Measurements from ENCODE around the gene STIL.

Gene STIL

DNA sequence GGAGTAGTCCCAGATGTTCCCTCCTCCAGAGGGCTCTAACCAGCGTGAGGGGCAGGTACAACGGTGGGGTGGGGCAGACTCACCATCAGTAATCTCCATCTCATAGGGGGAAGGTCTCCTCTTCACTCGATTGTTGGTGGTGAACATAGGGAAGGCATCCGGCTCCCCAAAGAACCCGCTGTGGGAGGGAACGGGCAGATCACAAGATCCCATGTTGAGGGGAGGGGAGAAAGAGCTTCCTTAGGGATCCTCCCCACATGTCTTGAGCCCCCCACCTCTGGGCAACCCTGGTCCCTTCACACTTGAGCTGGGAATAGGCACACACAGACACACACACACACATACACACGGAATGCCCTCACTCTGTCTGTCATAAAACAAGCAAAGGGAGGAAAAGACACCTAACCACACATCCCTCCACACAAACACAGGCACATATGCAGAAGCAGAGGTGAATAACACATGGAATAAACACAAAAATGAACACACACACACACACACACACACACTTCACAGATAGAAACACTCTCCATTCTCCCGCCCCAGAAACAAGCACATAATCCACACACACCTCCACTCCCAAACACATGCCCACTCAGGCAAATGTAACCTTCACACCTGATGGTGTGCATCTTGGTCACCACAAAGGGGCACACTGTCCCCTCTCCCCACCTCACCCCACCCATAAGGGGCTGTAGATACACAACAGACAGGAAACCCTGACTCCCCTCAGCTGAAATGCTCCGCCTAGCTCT lies 89.8 kb downstream of the STIL start:
- Histone ChIP-seq H3K4me3 (replicated peaks; ENCODE audit: insufficient read depth, low read length) (no peak overlapping the region), H3K27ac (replicated peaks) (no peak overlapping the region), H3K27me3 (ENCODE audit: insufficient read depth, poor library complexity, severe bottlenecking) (peaks cover 53% of the 10 kb centered on the region)
- TF ChIP-seq POLR2AphosphoS5 (IDR thresholded peaks at IDR 0.05; ENCODE audit: low read depth) (no peak), SPI1 (IDR thresholded peaks at IDR 0.05; ENCODE audit: borderline replicate concordance, low read depth) (no peak), GABPA (IDR thresholded peaks at IDR 0.05; ENCODE audit: low read depth) (no peak)
- TF ChIP-seq, protein P1, sequence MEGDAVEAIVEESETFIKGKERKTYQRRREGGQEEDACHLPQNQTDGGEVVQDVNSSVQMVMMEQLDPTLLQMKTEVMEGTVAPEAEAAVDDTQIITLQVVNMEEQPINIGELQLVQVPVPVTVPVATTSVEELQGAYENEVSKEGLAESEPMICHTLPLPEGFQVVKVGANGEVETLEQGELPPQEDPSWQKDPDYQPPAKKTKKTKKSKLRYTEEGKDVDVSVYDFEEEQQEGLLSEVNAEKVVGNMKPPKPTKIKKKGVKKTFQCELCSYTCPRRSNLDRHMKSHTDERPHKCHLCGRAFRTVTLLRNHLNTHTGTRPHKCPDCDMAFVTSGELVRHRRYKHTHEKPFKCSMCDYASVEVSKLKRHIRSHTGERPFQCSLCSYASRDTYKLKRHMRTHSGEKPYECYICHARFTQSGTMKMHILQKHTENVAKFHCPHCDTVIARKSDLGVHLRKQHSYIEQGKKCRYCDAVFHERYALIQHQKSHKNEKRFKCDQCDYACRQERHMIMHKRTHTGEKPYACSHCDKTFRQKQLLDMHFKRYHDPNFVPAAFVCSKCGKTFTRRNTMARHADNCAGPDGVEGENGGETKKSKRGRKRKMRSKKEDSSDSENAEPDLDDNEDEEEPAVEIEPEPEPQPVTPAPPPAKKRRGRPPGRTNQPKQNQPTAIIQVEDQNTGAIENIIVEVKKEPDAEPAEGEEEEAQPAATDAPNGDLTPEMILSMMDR (IDR thresholded peaks at IDR 0.05; ENCODE audit: insufficient read depth, low read length) = no peak
- TF ChIP-seq, protein P2, sequence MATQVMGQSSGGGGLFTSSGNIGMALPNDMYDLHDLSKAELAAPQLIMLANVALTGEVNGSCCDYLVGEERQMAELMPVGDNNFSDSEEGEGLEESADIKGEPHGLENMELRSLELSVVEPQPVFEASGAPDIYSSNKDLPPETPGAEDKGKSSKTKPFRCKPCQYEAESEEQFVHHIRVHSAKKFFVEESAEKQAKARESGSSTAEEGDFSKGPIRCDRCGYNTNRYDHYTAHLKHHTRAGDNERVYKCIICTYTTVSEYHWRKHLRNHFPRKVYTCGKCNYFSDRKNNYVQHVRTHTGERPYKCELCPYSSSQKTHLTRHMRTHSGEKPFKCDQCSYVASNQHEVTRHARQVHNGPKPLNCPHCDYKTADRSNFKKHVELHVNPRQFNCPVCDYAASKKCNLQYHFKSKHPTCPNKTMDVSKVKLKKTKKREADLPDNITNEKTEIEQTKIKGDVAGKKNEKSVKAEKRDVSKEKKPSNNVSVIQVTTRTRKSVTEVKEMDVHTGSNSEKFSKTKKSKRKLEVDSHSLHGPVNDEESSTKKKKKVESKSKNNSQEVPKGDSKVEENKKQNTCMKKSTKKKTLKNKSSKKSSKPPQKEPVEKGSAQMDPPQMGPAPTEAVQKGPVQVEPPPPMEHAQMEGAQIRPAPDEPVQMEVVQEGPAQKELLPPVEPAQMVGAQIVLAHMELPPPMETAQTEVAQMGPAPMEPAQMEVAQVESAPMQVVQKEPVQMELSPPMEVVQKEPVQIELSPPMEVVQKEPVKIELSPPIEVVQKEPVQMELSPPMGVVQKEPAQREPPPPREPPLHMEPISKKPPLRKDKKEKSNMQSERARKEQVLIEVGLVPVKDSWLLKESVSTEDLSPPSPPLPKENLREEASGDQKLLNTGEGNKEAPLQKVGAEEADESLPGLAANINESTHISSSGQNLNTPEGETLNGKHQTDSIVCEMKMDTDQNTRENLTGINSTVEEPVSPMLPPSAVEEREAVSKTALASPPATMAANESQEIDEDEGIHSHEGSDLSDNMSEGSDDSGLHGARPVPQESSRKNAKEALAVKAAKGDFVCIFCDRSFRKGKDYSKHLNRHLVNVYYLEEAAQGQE (IDR thresholded peaks at IDR 0.05; ENCODE audit: insufficient replicate concordance, low read depth) = no peak
- DNase-seq (ENCODE audit: low read depth in 1 of 2, low spot score in 1 of 2) = no peak

DNA sequence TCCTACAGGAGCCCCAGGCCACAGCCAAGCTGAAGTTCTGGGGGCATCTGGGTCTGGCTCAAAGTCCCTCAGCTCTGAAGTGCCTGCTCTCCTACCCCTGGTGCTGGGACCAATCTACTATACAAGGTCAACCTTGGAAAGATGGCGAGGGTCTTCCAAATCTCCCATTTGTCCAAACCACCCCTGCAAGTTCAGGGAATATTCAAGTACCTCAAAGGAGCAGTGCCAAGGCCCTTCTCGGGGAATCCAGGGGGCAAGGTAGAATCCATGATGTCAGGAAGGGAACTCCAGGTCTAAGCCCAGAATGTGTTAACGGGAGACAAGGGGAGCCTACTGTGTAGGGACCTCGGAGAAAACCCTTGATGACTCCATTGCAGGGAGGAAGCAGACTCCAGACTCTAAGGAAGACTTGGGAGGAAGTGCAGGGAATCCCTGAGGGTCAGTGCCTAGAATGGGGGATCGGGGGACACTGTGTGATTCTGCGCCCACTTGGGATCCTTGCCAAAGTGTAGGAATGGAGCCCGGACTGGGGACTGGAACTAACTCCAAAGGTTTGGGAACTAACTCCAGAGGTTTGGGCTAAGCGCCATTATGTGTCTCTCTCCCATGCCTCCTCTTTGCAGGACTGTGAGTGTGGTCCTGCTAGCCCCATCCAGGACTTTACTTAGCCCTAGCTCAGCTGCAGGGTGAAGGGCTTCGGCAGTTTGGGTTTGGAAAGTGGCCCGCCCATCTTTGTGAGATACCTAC lies 90.6 kb downstream of the STIL start:
- Histone ChIP-seq H3K27ac (replicated peaks) (no peak overlapping the region), H3K4me3 (replicated peaks; ENCODE audit: insufficient read depth, low read length) (no peak overlapping the region), H3K27me3 (ENCODE audit: insufficient read depth, poor library complexity, severe bottlenecking) (peaks cover 47% of the 10 kb centered on the region)
- TF ChIP-seq GABPA (IDR thresholded peaks at IDR 0.05; ENCODE audit: low read depth) = no peak
- TF ChIP-seq, protein P1 (IDR thresholded peaks at IDR 0.05; ENCODE audit: insufficient read depth, low read length) = no peak
- TF ChIP-seq POLR2AphosphoS5 (IDR thresholded peaks at IDR 0.05; ENCODE audit: low read depth) = no peak
- no peak for TF ChIP-seq SPI1 (IDR thresholded peaks at IDR 0.05; ENCODE audit: borderline replicate concordance, low read depth)
- TF ChIP-seq, protein P2 (IDR thresholded peaks at IDR 0.05; ENCODE audit: insufficient replicate concordance, low read depth) = no peak
- no peak for DNase-seq (ENCODE audit: low read depth in 1 of 2, low spot score in 1 of 2)

DNA sequence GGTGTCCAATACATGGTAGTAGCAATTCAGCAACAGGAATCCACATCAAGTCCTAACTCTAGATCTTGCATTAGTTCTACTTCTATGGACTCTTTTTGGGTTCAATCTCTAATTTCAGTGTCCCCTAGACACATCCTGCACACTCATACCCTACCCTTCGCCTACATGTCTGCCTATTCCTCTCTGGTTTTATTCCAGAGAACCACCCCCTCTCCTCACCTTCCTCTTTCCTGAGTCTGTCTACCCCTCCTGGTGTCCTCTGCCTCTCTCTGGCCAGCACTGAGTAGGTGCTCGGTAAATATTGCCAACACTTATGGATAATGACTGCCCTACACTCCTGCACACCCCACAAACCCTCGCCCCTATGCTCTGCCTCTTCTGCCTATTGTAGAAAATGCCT lies 91.5 kb downstream of the STIL start:
- Histone ChIP-seq H3K27ac (replicated peaks) (no peak overlapping the region), H3K27me3 (ENCODE audit: insufficient read depth, poor library complexity, severe bottlenecking) (peaks cover 39% of the 10 kb centered on the region), H3K4me3 (replicated peaks; ENCODE audit: insufficient read depth, low read length) (no peak overlapping the region)
- TF ChIP-seq, protein P2 (IDR thresholded peaks at IDR 0.05; ENCODE audit: insufficient replicate concordance, low read depth) = no peak
- no peak for TF ChIP-seq GABPA (IDR thresholded peaks at IDR 0.05; ENCODE audit: low read depth)
- TF ChIP-seq POLR2AphosphoS5 (IDR thresholded peaks at IDR 0.05; ENCODE audit: low read depth) = no peak
- TF ChIP-seq, protein P1 (IDR thresholded peaks at IDR 0.05; ENCODE audit: insufficient read depth, low read length) = no peak
- TF ChIP-seq SPI1 (IDR thresholded peaks at IDR 0.05; ENCODE audit: borderline replicate concordance, low read depth) = no peak
- no peak for DNase-seq (ENCODE audit: low read depth in 1 of 2, low spot score in 1 of 2)
